H1 (cell line): ENCODE results near the gene KMT2A. TPM values are rescaled to one million over a fixed set of nuclear protein-coding genes. Genes with fewer than 3 reads are reported as not detected.

Experiments
- ASH2L ChIP-seq: fragments of 200-600, 300-600 bp; sonication (generic); IDR thresholded peaks from one replicate; pipeline ENCODE4 v1.7.1; 2017; ENCODE audit warnings: low read length
- CHD2 ChIP-seq: IDR thresholded peaks from 2 replicates; pipeline ENCODE4 v1.6.1; 2012; ENCODE audit warnings: low read length, improper control_type of control experiment
- E2F6 ChIP-seq: IDR thresholded peaks from 2 replicates; pipeline ENCODE4 v1.6.1; 2012; ENCODE audit warnings: inconsistent platforms
- EZH2 ChIP-seq: fragments of 200-600 bp; sonication (generic); IDR thresholded peaks from 2 replicates; pipeline ENCODE4 v1.7.1; 2012; ENCODE audit warnings: low read depth, mild to moderate bottlenecking, moderate library complexity, low read length, inconsistent platforms; ENCODE audit not compliant: severe bottlenecking
- KDM4A ChIP-seq: IDR thresholded peaks from one replicate; pipeline ENCODE4 v1.7.1; 2012; ENCODE audit warnings: low read depth, mild to moderate bottlenecking, moderate library complexity, low read length, inconsistent platforms; ENCODE audit not compliant: severe bottlenecking
- RFX5 ChIP-seq: IDR thresholded peaks from 2 replicates; pipeline ENCODE4 v1.6.1; 2011; ENCODE audit warnings: low read depth, low read length, improper control_type of control experiment, borderline replicate concordance
- polyA plus RNA-seq, 7 experiments: library from polyadenylated mRNA; depleted of rRNA in 3 of 7; stranded (reverse) in 5 of 7; unstranded in 2 of 7; fragments of >200 nt in 5 of 7; fragments of 200-250 nt in 2 of 7; gene quantifications; 1 replicate in 5 of 7; 2 replicates in 1 of 7; 4 replicates in 1 of 7; pipeline versions ENCODE4 v1.2.1 to v1.2.3, GENCODE V29; 2011 to 2013; ENCODE audit warnings: missing spikeins in 2 of 7, mixed read lengths in 2 of 7
- total RNA-seq: library from RNA; stranded (reverse); fragmentation: NEBNext Ultra II Directional; extraction: Animal tissue kit (Norgen Biotek cat#: 25700); gene quantifications from 2 replicates; pipeline ENCODE4 v1.2.1, GENCODE V29; 2021

Gene KMT2A
- total and polyA plus RNA-seq, 2 of the 8 experiments (the other 6 are each of a cell fraction or from before 2014, with no cell fraction given) = 35.9 to 62.1 TPM

- TF ChIP-seq ASH2L (peak; percentile 26), KDM4A (peak; percentile 55), EZH2 (peak; percentile 40), E2F6 (peak; percentile 68), CHD2 (0 out of 2 replicates have a peak, but pooled peaks have one; percentile 9), RFX5 (no peak)
- TF ChIP-seq, all 59 proteins: peak for 11
These were observed 1.6 kb upstream of the KMT2A start (continued) for GRCh38 chr11:118434553-118435289.
